NCI-H774 (cell line): ENCODE results near the gene KRTAP12-4.
A peak's percentile ranks its signal among the peaks of the same experiment; 100 is the strongest.
"Not testable (repeated sequence)": the region's sequence is repeated elsewhere in the genome, so short reads cannot be mapped to it uniquely, and the experiment has no call there.

Source experiments
- DNase-seq: peaks from one replicate; lab custom pipeline; 2025; lab: John Stamatoyannopoulos, UW

The KRTAP12-4 gene

GRCh38 chr21:44686843-44687561 lies 32.5 kb upstream of the KRTAP12-4 start:
- DNase-seq: no peak

GRCh38 chr21:44686000-44686781 lies 31.7 kb upstream of the KRTAP12-4 start:
- no peak for DNase-seq

GRCh38 chr21:44685050-44685449 lies 30.6 kb upstream of the KRTAP12-4 start:
- DNase-seq: not testable (repeated sequence)

GRCh38 chr21:44684483-44684882 lies 30.0 kb upstream of the KRTAP12-4 start:
- no peak for DNase-seq

- no peak for DNase-seq
Observed at GRCh38 chr21:44684077-44684476, 29.6 kb upstream of the KRTAP12-4 start.

GRCh38 chr21:44682580-44683151 lies 28.2 kb upstream of the KRTAP12-4 start:
- DNase-seq: no peak

GRCh38 chr21:44681861-44682579 lies 27.6 kb upstream of the KRTAP12-4 start, which contains the start of gene KRTAP12-1:
Gene KRTAP12-1 (minus strand): TSS chr21:44682163. CDS start chr21:44682123, 40 bp downstream.
- DNase-seq: peak; percentile 4

GRCh38 chr21:44681152-44681551 lies 26.7 kb upstream of the KRTAP12-4 start:
- DNase-seq: no peak

- DNase-seq: no peak
Observed at GRCh38 chr21:44677881-44678280, 23.4 kb upstream of the KRTAP12-4 start.

- DNase-seq: no peak
Observed at GRCh38 chr21:44671911-44672310, 17.5 kb upstream of the KRTAP12-4 start.

GRCh38 chr21:44670642-44671432 lies 16.4 kb upstream of the KRTAP12-4 start:
- no peak for DNase-seq

- DNase-seq: no peak
Observed at GRCh38 chr21:44667612-44668011, 13.2 kb upstream of the KRTAP12-4 start.

- no peak for DNase-seq
Observed at GRCh38 chr21:44666401-44667320, 12.2 kb upstream of the KRTAP12-4 start, which contains the start of gene KRTAP12-2. Gene KRTAP12-2 (minus strand): TSS chr21:44666927. CDS start chr21:44666886, 41 bp downstream.

- DNase-seq: no peak
Observed at GRCh38 chr21:44664691-44665090, 10.2 kb upstream of the KRTAP12-4 start.

- DNase-seq: not testable (repeated sequence)
Observed at GRCh38 chr21:44661567-44661966, 7.1 kb upstream of the KRTAP12-4 start.

GRCh38 chr21:44658913-44659595 lies 4.6 kb upstream of the KRTAP12-4 start:
- DNase-seq: no peak

- DNase-seq: no peak
Observed at GRCh38 chr21:44658541-44658910, 4.1 kb upstream of the KRTAP12-4 start.

GRCh38 chr21:44657635-44658540 lies 3.4 kb upstream of the KRTAP12-4 start, which contains the start of gene KRTAP12-3:
Gene KRTAP12-3 (plus strand): TSS chr21:44657932. CDS start chr21:44657980, 48 bp downstream.
- no peak for DNase-seq
